GM21360 (cell line): Measurements from ENCODE around the gene PRUNE2.
"Not testable (repeated sequence)": the region's sequence is repeated elsewhere in the genome, so short reads cannot be mapped to it uniquely, and the experiment has no call there.

ENCODE experiments used
- ATAC-seq: cut with Tn5 transposase; IDR thresholded peaks from one replicate; pipeline ENCODE4 v1.9.1; 2021; ENCODE audit warnings: mild to moderate bottlenecking, moderate library complexity; ENCODE audit not compliant: unreplicated experiment

Gene PRUNE2

DNA sequence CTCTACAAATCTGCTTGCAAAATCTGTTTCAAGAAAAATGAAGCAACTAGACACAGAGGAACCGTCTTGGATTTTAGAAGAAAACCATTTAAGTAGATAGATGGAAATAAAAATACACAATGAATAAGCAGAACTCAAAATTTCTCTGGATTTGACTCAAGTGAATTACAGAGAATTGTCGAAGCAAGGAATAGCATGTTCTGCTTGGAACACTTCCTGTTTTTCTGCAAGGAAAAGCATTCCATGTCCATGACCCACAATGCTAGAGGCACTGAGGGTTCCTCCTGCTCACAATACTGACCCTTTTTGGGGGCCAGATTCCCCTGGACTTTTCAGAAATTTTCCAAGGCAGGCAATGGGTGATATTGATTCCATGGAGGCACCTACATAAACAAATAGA, 29.8 kb downstream of the PRUNE2 start:
- no peak for ATAC-seq

DNA sequence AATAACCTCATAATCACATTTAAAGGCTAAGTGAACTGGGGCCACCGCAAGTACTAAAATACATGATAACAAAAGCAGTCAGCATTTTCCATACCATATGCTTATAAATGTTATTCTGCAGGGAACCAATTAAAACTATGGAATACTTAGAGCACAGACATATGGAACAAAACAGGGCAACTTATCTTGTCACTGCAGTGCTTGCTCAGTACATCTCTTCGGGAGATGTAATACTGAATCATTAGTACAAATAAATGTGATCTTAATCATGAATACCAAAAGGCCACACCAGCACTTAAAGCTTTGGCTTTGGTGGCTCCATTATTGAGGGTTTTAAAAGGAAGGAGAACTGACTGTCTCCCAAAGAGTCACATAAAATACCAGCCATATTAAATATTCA, 32.1 kb downstream of the PRUNE2 start:
- no peak for ATAC-seq

- no peak for ATAC-seq
Measured at GRCh38 chr9:76873056-76873792, 32.7 kb downstream of the PRUNE2 start.

DNA sequence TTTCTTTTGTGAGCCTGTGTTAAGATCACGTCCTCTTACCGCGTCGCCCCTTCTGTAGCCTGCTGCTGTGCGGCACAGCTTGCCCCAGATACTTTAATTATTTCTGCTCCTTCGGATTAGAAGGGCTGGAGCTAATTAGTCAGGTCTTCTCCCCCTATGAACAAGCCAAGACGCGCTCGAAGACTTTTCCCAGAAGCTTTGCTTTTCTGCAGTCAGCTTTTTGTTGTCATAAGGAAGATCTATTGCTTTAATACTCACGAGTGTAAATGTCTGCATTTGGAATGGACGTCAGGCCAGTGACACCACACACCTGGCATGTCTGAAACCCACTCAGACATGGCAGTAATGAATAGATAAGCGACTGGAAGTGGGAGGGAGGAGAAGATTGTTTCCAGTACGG, 37.0 kb downstream of the PRUNE2 start:
- no peak for ATAC-seq

DNA sequence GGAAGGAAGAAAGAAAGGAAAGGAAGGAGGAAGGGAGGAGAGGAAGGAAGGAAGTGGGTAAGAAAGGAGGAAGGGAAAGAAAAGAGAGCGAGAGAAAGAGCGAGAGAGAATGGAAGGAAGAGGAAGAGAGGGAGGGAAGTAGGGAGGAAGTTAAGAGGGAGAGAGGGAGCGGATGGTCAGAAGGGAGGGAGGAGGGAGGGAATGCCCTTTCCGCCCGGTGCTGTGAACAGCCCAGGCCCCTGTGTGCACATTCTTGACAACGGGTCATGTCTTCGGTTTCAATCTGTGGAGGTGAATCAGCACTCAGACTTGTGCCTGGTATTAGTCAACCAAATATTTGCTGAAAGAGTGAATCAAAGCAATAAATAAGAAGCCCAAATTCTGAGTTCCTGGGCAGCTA, 39.2 kb downstream of the PRUNE2 start:
- no peak for ATAC-seq

DNA sequence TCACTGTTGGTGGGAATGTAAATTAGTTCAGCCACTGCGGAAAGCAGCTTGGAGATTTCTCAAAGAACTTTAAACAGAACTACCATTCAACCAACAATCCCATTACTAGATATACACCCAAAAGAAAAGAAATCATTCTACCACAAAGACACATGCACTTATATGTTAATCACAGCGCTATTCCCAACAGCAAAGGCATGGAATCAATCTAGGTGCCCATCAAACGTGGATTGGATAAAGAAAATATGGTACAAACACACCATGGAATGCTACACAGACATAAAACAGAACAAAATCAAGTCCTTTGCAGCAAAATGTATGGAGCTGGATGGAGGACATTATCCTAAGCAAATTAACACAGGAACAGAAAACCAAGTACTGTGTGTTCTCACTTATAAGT, 42.1 kb downstream of the PRUNE2 start:
- ATAC-seq = no peak

- no peak for ATAC-seq
Measured at GRCh38 chr9:76859860-76860259, 46.1 kb downstream of the PRUNE2 start.

GRCh38 chr9:76858248-76858647, 47.7 kb downstream of the PRUNE2 start:
- not testable (repeated sequence) for ATAC-seq

DNA sequence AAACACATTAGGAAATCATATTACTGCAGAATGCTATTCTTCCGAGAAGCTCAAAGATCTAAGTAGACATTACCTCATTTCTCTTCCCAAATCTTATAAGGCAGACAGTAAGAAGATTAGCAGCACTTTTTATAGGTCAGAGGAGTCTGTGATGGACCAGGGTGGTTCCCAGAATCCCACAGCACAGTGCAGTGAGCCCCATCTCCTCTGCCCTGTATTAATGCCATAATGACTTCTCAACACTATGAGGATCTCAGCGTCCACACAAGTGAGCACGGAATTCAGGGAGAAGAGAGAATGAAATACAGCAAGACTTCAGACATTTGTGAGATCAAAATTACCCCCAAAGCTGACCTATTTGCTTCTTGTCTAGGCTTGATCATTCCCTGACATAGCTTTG, 49.9 kb downstream of the PRUNE2 start:
- ATAC-seq = no peak

DNA sequence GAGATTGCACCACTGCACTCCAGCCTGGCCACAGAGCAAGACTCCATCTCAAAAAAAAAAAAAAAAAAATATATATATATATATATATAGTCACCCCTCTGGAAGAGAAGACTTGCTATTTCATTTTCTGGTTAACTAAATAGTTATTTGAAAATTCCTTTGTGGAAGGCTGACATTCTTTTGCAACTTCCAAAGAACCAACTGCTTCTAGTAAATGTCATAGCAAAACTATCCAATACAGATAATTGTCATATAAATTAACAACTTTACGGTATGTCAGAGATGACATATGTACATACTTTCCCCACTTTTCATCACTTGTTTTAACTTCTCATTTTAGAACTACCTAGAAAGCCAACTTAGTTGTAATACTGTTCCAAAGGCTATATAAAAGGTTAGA, 50.9 kb downstream of the PRUNE2 start:
- ATAC-seq = no peak

DNA sequence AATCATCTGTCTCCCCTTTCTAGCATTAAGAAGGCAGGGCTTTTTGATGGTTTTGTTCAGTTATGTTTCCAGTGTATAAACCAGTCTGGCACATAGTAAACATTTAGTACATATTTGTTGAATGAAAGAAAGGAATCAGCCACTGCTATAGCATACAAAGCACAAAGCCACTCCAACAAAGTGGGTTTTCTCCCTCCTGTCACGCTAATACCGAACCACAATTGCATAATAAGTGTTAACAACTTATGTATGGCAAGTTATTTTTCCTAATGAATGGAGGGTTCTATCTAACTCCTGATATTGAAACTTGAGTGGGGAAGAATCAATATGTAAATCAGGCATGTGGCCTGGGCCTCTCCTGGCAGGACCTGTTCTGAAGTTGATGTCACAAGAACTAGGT, 53.9 kb downstream of the PRUNE2 start:
- no peak for ATAC-seq

DNA sequence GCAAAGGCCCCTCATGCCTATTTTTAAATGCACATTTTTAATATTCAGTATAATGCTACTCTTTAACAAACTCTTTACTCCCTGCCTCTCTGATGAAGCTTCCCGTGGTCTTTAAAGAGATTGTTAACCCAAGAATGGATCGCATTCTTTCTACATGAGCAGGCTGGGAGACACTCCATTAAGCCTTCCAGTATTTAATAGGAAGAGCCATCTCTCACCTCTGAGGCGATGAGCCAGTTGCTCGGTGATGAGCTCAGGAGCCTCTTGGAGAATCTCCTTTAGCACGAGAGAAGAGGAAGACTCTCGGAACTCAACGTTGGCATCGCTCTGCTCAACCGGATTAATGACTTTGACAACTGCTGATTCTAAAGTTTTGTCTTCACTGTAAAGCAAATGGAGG, 59.6 kb downstream of the PRUNE2 start:
- ATAC-seq = no peak

GRCh38 chr9:76845254-76845653, 60.7 kb downstream of the PRUNE2 start:
- no peak for ATAC-seq

DNA sequence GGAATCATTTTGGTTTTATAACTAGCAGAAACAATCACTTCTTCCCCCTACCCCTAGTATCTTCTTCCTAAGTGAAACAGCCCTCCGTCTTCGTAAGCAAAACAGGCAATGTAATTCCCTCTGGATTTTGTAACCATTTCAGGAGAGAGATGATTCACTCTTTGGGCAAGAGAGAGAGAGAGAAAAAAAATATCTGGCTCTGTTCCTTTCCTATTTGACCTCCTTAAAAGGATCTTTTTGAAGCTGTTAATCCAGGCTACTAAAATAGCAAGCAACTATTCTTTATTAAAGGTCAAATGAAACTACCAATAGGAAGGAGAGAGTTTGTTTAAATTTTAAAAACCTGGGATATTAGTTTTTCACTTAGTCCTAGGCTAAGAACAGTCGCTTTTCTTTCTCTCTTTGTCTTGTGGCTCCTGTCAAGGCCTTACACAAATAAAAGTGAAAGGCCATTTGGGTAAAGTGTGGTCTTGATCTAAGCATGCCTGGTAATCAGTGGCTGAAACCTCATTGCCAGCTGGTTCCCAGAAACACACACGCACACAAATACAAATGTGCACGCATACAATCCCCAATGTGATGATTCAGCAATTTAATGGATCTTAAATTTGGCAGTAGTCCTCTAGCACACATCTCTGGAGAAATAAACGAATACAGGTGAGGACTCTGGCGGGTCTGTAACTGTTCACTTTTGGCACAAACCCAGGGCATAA, 70.2 kb downstream of the PRUNE2 start:
- ATAC-seq = no peak

GRCh38 chr9:76828447-76828846, 77.5 kb downstream of the PRUNE2 start:
- ATAC-seq = no peak

- no peak for ATAC-seq
Measured at GRCh38 chr9:76827296-76828080, 78.4 kb downstream of the PRUNE2 start.

DNA sequence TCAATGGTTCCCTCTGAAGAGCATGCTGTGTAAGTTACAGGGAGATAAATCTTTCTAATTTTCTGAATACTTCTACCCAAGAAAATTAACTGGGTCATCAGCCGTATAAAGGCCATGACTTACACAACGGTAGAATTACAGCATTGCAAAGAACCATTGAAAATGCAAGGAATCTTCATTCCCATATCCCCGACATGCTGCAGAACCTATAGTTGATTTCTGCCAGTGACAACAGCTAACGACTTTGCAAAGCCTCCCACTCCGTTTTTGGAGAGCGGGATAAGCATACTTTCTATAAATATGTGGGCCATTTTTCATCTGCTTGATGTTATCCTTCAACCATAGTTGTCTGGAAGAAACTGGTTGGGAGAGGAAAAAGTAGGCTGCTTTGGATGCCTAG, 85.5 kb downstream of the PRUNE2 start:
- ATAC-seq = no peak

DNA sequence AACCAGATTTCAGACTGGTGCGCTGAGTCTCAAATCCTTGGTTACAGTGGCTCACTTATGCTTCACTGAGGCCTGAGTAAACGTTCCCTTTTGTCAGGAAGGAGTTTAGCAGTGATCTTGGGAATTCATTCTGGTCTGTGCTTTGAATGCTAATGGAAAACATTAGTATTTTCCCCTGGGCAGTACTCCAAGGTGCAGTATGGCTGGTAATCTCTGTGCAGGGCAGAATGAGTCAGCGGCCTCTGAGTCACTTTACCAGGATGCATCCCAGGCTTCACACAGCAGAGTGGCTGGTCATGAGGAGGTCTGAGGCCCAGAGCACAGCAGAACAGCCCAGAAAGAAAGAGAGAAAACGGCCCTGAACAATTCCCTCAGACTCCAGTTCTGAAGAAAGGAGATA, 87.6 kb downstream of the PRUNE2 start:
- no peak for ATAC-seq

GRCh38 chr9:76817489-76817888, 88.4 kb downstream of the PRUNE2 start:
- no peak for ATAC-seq

DNA sequence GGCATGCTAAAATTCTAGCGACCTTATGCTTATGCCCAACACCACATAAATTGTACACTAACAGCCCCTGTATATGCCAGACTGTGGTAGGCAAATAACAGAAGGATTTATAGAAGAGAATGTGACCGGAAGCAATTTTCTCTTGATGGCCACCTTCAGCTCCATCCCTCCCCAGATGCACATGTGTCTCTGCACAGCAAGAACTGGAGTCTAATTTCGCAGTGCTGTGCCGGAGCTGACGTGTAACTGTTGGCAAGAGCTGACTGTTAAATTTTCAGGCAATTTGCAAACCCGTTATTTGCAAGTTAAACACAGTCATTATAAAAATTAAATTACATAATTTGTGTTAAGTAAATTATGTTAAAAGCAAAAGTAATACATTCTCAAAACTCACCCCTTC, 93.3 kb downstream of the PRUNE2 start:
- no peak for ATAC-seq

GRCh38 chr9:76810377-76810957, 95.4 kb downstream of the PRUNE2 start:
- peak; percentile 80 for ATAC-seq
